ENCODE data around the gene PNPLA2.

Gene PNPLA2

GRCh38 chr11:830295-831117, 11.8 kb downstream of the PNPLA2 start:
- ATAC-seq = peak; percentile 21
- TF ChIP-seq ESRRG (CRISPR knock-in tag; IDR thresholded peaks at IDR 0.05) = no peak
- TF ChIP-seq ZNF565 (CRISPR knock-in tag; conservative IDR thresholded peaks at IDR 0.05; ENCODE audit: low read depth) = no peak
- TF ChIP-seq ZNF8 (CRISPR knock-in tag; IDR thresholded peaks at IDR 0.05) = no peak
- TF ChIP-seq PPARA (CRISPR knock-in tag; IDR thresholded peaks at IDR 0.05; ENCODE audit: borderline replicate concordance) = no peak
- TF ChIP-seq ZNF70 (CRISPR knock-in tag; IDR thresholded peaks at IDR 0.05) = no peak
- no peak for TF ChIP-seq TOX (CRISPR knock-in tag; IDR thresholded peaks at IDR 0.05; ENCODE audit: borderline replicate concordance)
- no peak for TF ChIP-seq CREB5 (CRISPR knock-in tag; IDR thresholded peaks at IDR 0.05; ENCODE audit: low read depth)
- TF ChIP-seq CSDC2 (CRISPR knock-in tag; IDR thresholded peaks at IDR 0.05) = no peak
- TF ChIP-seq TSHZ2 (CRISPR knock-in tag; IDR thresholded peaks at IDR 0.05) = no peak
- no peak for TF ChIP-seq ZFP3 (CRISPR knock-in tag; IDR thresholded peaks at IDR 0.05)
- TF ChIP-seq POU6F1 (CRISPR knock-in tag; IDR thresholded peaks at IDR 0.05; ENCODE audit: borderline replicate concordance, low read depth) = no peak
- no peak for TF ChIP-seq OSR1 (CRISPR knock-in tag; IDR thresholded peaks at IDR 0.05)
- no peak for TF ChIP-seq ZC3H10 (CRISPR knock-in tag; IDR thresholded peaks at IDR 0.05)
- no peak for TF ChIP-seq ARNTL (CRISPR knock-in tag; IDR thresholded peaks at IDR 0.05; ENCODE audit: borderline replicate concordance, low read depth)

GRCh38 chr11:831118-831864, 12.6 kb downstream of the PNPLA2 start:
- no peak for ATAC-seq
- TF ChIP-seq TCF4 (CRISPR knock-in tag; IDR thresholded peaks at IDR 0.05; ENCODE audit: borderline replicate concordance) (no peak), TOX (CRISPR knock-in tag; IDR thresholded peaks at IDR 0.05; ENCODE audit: borderline replicate concordance) (no peak), OSR1 (CRISPR knock-in tag; IDR thresholded peaks at IDR 0.05) (no peak), PATZ1 (CRISPR knock-in tag; IDR thresholded peaks at IDR 0.05; ENCODE audit: borderline replicate concordance) (no peak; the same call in 1 of the 2 replicates), ZNF70 (CRISPR knock-in tag; IDR thresholded peaks at IDR 0.05) (no peak)

- ATAC-seq = no peak
- TF ChIP-seq ZFP3 (CRISPR knock-in tag; IDR thresholded peaks at IDR 0.05) (no peak), ZNF70 (CRISPR knock-in tag; IDR thresholded peaks at IDR 0.05) (no peak), TCF4 (CRISPR knock-in tag; IDR thresholded peaks at IDR 0.05; ENCODE audit: borderline replicate concordance) (no peak), PPARA (CRISPR knock-in tag; IDR thresholded peaks at IDR 0.05; ENCODE audit: borderline replicate concordance) (no peak), TSHZ2 (CRISPR knock-in tag; IDR thresholded peaks at IDR 0.05) (no peak), ESRRG (CRISPR knock-in tag; IDR thresholded peaks at IDR 0.05) (no peak), CSDC2 (CRISPR knock-in tag; IDR thresholded peaks at IDR 0.05) (no peak), ISL1 (CRISPR knock-in tag; IDR thresholded peaks at IDR 0.05) (no peak), CSRNP3 (CRISPR knock-in tag; IDR thresholded peaks at IDR 0.05) (no peak), ZC3H10 (CRISPR knock-in tag; IDR thresholded peaks at IDR 0.05) (no peak), RARB (CRISPR knock-in tag; IDR thresholded peaks at IDR 0.05) (no peak), OSR1 (CRISPR knock-in tag; IDR thresholded peaks at IDR 0.05) (no peak), SNAI2 (CRISPR knock-in tag; IDR thresholded peaks at IDR 0.05) (no peak), GLIS3 (CRISPR knock-in tag; IDR thresholded peaks at IDR 0.05) (no peak)
Measured at GRCh38 chr11:831961-832528, 13.3 kb downstream of the PNPLA2 start.
